Epithelial cell of esophagus (primary cell): ENCODE measurements around the gene MYO7B.
A peak's percentile ranks its signal among the peaks of the same experiment; 100 is the strongest.

Experiments
- DNase-seq: peaks from one replicate; pipeline ENCODE4 v3.0.0; 2010; ENCODE audit warnings: low read depth
- H3K4me3 ChIP-seq: 2 replicates; pipeline ENCODE4 v1.5.1; 2011; ENCODE audit warnings: mild to moderate bottlenecking, low read length, control low read depth
- CTCF ChIP-seq: IDR thresholded peaks from 2 replicates; pipeline ENCODE4 v1.5.1; 2011; ENCODE audit warnings: low read depth, mild to moderate bottlenecking, low read length, control low read depth, inconsistent platforms; ENCODE audit not compliant: insufficient read depth; ENCODE audit errors: missing control alignments

MYO7B gene

GRCh38 chr2:127535422-127535901 lies at the start of gene MYO7B:
MYO7B (plus strand) TSS chr2:127535683; CDS start chr2:127559723, 24,040 bp downstream.
- no peak within 1 kb of the TSS for H3K4me3 ChIP-seq
- TF ChIP-seq CTCF, result no peak
- DNase-seq, result no peak

- no peak overlapping the region for H3K4me3 ChIP-seq
- no peak for DNase-seq
- no peak for TF ChIP-seq CTCF
Observed at GRCh38 chr2:127485694-127486071, 49.8 kb upstream of the MYO7B start.

- H3K4me3 ChIP-seq, result no peak overlapping the region
- DNase-seq, result no peak
- TF ChIP-seq CTCF, result no peak
Observed at GRCh38 chr2:127486247-127487058, 49.0 kb upstream of the MYO7B start.

GRCh38 chr2:127490283-127490682 lies 45.2 kb upstream of the MYO7B start:
- H3K4me3 ChIP-seq, result no peak overlapping the region
- no peak for TF ChIP-seq CTCF
- DNase-seq, result no peak

- H3K4me3 ChIP-seq, result no peak overlapping the region
- DNase-seq, result peak; percentile 83
- TF ChIP-seq CTCF, result no peak
Observed at GRCh38 chr2:127498386-127498785, 37.1 kb upstream of the MYO7B start.

DNA sequence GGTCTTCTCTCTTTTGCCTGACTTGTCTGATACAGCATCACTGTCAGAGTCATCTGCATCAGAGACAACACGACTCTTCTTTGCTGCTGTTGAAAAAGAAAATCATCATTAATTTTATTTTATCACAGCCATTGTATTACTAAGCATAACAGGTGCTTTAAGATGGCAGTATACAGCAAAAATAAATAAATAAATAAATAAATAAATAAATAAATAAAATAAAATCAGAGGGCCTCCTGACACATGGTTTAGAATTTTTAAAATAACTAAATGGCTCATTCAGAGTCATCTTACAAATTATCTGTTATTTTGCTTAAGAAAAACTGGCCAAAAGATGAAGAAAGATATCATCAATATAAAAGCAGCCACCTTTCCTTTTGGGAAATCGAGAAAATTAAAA lies 32.0 kb upstream of the MYO7B start:
- no peak overlapping the region for H3K4me3 ChIP-seq
- DNase-seq, result no peak
- no peak for TF ChIP-seq CTCF
